ENCODE results near the gene NEURL3. TPM values are rescaled to one million over a fixed set of nuclear protein-coding genes. Genes with fewer than 3 reads are reported as not detected.

NEURL3 gene
- total and polyA plus RNA-seq, 2 of the 8 experiments (the other 6 are each of a cell fraction or from before 2014, with no cell fraction given) = not detected

DNA sequence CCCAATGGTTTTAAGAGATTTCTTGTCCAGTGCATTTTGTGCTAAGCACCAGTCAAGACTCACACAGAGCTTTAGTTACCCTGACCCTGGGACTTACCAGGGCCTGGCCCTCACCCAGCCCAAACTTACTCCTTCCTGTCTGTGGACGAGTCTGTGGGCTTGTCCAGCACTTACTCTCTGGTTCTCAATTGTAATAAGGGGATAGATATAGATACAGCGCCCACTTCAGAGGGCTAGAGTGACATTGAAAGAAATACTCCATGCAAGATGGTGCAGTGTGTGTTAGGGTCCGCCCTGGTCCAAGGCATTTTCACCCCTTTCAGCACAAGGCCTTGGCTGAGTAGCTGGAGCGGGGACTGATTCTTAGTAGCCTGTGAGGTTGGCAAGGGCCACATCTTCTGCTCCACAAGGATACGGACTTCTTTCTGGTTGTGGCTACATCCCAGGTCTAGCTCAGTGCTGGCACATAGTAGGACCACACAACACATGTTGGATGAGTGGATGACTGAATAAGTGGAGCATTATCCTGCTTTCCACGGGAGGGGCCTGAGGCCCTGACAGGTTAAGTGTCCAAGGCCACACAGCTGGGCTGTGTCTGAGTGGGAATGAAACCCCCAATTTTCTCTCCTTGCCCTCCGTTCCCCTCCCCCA, 27.6 kb upstream of the NEURL3 start:
- Histone ChIP-seq H2BK5ac (ENCODE audit: low read depth, low read length) (no peak overlapping the region; the same call in 1 of the 2 replicates), H3K27ac (ENCODE audit: low read depth, low read length) (no peak overlapping the region), H4K91ac (replicated peaks; ENCODE audit: insufficient read length, low read length) (peak overlapping the region; percentile 11), H3K23ac (ENCODE audit: insufficient read length) (no peak overlapping the region), H3K18ac (ENCODE audit: extremely low read depth, low read length) (no peak overlapping the region), H3K14ac (ENCODE audit: insufficient read length) (no peak overlapping the region), H3K56ac (replicated peaks; ENCODE audit: insufficient read length, low read depth, low read length) (no peak overlapping the region), H2AK5ac (ENCODE audit: low read depth, low read length) (peak overlapping the region; percentile 65; the same call in 1 of the 2 replicates), H3K9ac (replicated peaks in 1 of 4; ENCODE audit: extremely low read depth in 1 of 4, low read depth in 3 of 4, low read length in 3 of 4) (no peak overlapping the region), H2AFZ (ENCODE audit: low read length) (no peak overlapping the region), H3K23me2 (ENCODE audit: low read depth, low read length) (peaks cover 13% of the 10 kb centered on the region; the same call in 1 of the 2 replicates), H2BK12ac (ENCODE audit: low read depth, low read length) (0 out of 2 replicates have a peak overlapping the region, but pooled peaks have one; percentile 84), H3K4me3 (ENCODE audit: extremely low read depth in 1 of 4, insufficient read depth in 2 of 4, low read depth in 3 of 4, low read length in 4 of 4) (no peak overlapping the region), H3K27me3 (replicated peaks in 1 of 4; ENCODE audit: control insufficient read depth in 3 of 4, extremely low read depth in 1 of 4, insufficient read depth in 3 of 4, low read length in 3 of 4) (peaks cover 4 to 23% (median 19%) of the 10 kb centered on the region in 4 experiments), H3K36me3 (ENCODE audit: control insufficient read depth in 2 of 4, insufficient read depth in 4 of 4, low read length in 3 of 4) (no peaks in the 10 kb centered on the region), H3K9me3 (ENCODE audit: insufficient read depth in 2 of 2, low read depth in 1 of 2, low read length in 1 of 2) (no peaks in the 10 kb centered on the region), H3K4me2 (ENCODE audit: insufficient read depth in 1 of 2, low read depth in 2 of 2, low read length in 2 of 2) (peak overlapping the region in 1 of 2 experiments; percentile 94; a peak in 2 of 4 replicates), H2BK15ac (ENCODE audit: low read length) (peak overlapping the region; percentile 97), H4K5ac (ENCODE audit: insufficient read length, low read depth, low read length) (no peak overlapping the region), H4K20me1 (replicated peaks in 1 of 2; ENCODE audit: control insufficient read depth in 1 of 2, insufficient read depth in 2 of 2, low read length in 2 of 2) (no peaks in the 10 kb centered on the region), H3K79me2 (ENCODE audit: control insufficient read depth in 1 of 2, insufficient read depth in 2 of 2, low read length in 2 of 2) (no peaks in the 10 kb centered on the region), H4K8ac (ENCODE audit: extremely low read depth, insufficient read depth, low read length) (no peak overlapping the region), H2BK20ac (ENCODE audit: low read length) (peak overlapping the region; percentile 80; the same call in 1 of the 2 replicates), H3K4me1 (replicated peaks in 1 of 4; ENCODE audit: control insufficient read depth in 3 of 4, insufficient read depth in 4 of 4, low read length in 3 of 4) (peaks cover 2 to 6% (median 4%) of the 10 kb centered on the region in 4 experiments), H3K79me1 (ENCODE audit: low read depth, low read length) (no peaks in the 10 kb centered on the region), H3K4ac (replicated peaks; ENCODE audit: insufficient read length, low read depth, low read length) (no peak overlapping the region), H2BK120ac (replicated peaks; ENCODE audit: low read depth, low read length) (no peak overlapping the region)
- no peak for DNase-seq (ENCODE audit: low read depth in 1 of 2, low spot score in 2 of 2)
- 83% methylated on average over 7 of the region's 7 CpGs; no CpG with 5 or more reads in 1 of the 2 experiments for WGBS, 2 experiments (ENCODE audit: extremely low coverage in 1 of 2, insufficient coverage in 1 of 2, insufficient read length in 1 of 2, insufficient replicate concordance in 2 of 2, low coverage in 1 of 2, low lambda C conversion rate in 2 of 2, missing lambda C conversion rate in 1 of 2)
- CTCF ChIA-PET (ENCODE audit: partially characterized antibody) = interaction anchor here (1.0 to 18.5 kb wide), 6 partner anchors 11 to 387 kb away, joined by 3 to 361 read pairs (median 4); no protein-coding TSS in a partner anchor
- POLR2A ChIA-PET (ENCODE audit: partially characterized antibody) = interaction anchor here (0.9 to 1.7 kb wide), 3 partner anchors 15 to 230 kb away, joined by 3 to 4 read pairs (median 3); no protein-coding TSS in a partner anchor
- no peak for FAIRE-seq
- TF ChIP-seq GTF2F1 (IDR thresholded peaks at IDR 0.05; ENCODE audit: borderline replicate concordance, low read depth, low read length) = no peak
- TF ChIP-seq CBX5 (IDR thresholded peaks at IDR 0.05; ENCODE audit: low read depth, low read length) = no peak
- TF ChIP-seq POU5F1 (IDR thresholded peaks at IDR 0.05; ENCODE audit: low read depth, low read length) = no peak
- no peak for TF ChIP-seq JUND (IDR thresholded peaks at IDR 0.05; ENCODE audit: low read length)
- TF ChIP-seq SAP30 (IDR thresholded peaks at IDR 0.05; ENCODE audit: insufficient read depth, insufficient replicate concordance, low read length) = no peak
- no peak for TF ChIP-seq ZNF274 (IDR thresholded peaks at IDR 0.05; ENCODE audit: borderline replicate concordance, extremely low read depth, low read length)
- no peak for TF ChIP-seq SUZ12 (IDR thresholded peaks at IDR 0.05; ENCODE audit: low read length)
- no peak for TF ChIP-seq RBBP5 (IDR thresholded peaks at IDR 0.05; ENCODE audit: borderline replicate concordance, low read depth, low read length)
- TF ChIP-seq FOSL1 (IDR thresholded peaks at IDR 0.05; ENCODE audit: insufficient read depth, low read depth, low read length) = no peak
- no peak for TF ChIP-seq RFX5 (IDR thresholded peaks at IDR 0.05; ENCODE audit: borderline replicate concordance, low read depth, low read length)
- TF ChIP-seq CTBP2 (IDR thresholded peaks at IDR 0.05; ENCODE audit: borderline replicate concordance, insufficient read depth, insufficient read length, low read length) = no peak

Measured in H1 (cell line).